Renal cortex interstitium (tissue), 11 donors: ENCODE measurements around the gene DDI2. TPM values are rescaled to one million over a fixed set of nuclear protein-coding genes. Genes with fewer than 3 reads are reported as not detected.
"Not testable (repeated sequence)": the region's sequence is repeated elsewhere in the genome, so short reads cannot be mapped to it uniquely, and the experiment has no call there.

Source experiments
- DNase-seq, 11 donors: peaks; one replicate each; pipeline ENCODE4 v3.0.0-alpha.2; 2013; ENCODE audit warnings: low read depth in 9 of 11, low spot score in 4 of 11; ENCODE audit errors: extremely low read depth in 1 of 11
- polyA plus RNA-seq, 3 donors: library from polyadenylated mRNA; unstranded; fragments of 120-200 nt; gene quantifications; one replicate each; pipeline ENCODE4 v1.2.1, GENCODE V29; 2013; ENCODE audit not compliant: insufficient read length in 3 of 3

The DDI2 gene
- polyA plus RNA-seq, 3 donors: 19.3 to 24.9 (median 22.1) TPM

- peak in 2 of 11 donors; percentile 27 to 38 for DNase-seq
Measured at GRCh38 chr1:15684468-15685291, 67.4 kb downstream of the DDI2 start.

DNA sequence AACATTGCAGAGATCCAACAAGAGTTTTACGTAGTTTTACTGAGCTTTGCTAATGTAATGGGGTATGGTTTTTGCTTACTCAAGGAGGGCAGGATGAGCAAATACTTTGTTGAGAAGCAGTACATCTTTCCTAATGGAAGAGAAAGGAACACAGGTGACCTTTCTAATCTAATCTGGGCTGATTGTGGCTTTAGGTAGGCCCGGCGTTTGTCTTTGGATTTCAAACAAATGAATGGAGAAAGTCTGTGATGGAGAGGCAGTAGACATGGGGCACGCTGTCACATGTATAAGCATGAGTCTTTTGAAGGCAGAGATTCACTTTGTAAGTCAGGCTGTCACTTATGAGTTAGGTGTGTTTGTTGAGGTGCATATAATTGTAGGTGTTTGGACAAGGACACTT, 68.6 kb downstream of the DDI2 start:
- DNase-seq: no peak

DNA sequence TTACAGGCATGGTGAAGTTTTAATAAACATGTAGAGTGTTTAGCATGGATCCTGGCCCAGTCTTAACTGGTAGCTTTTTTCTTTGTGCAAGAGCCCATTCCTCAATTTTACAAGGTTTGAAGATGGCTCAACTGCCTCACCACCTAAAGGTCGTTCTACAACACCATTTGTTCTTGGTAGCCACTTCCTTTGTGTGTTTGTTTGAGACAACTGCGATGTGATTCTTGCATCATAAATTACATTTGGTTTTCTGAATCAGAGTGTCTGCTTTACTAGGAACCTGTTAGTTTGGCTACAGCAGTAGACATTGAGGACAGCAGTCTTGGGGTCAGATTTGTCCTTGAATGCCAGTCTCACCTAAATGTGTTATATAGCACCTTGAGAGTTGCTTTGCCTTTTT, 70.2 kb downstream of the DDI2 start:
- no peak for DNase-seq

DNA sequence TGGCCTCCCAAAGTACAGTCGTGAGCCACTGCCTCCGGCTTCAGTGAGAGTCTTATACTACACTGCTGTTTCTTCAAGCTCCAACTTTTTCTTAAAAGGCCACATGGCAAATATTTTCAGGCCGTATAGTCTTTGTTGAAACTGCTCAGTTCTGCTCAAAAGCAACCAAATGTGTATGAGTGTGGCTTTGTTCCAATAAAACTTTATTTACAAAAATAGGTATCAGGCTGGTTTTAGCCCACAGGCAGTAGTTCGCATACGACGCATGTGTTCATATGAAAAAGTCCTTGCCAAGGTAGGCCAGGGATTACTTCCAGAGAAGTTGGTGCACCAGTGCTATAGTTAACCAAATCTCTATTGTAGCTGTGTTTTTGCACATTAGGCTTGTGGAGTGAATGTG, 73.1 kb downstream of the DDI2 start:
- DNase-seq: no peak

GRCh38 chr1:15691434-15692032, 74.3 kb downstream of the DDI2 start:
- DNase-seq: no peak

GRCh38 chr1:15692121-15692682, 74.9 kb downstream of the DDI2 start:
- DNase-seq: no peak

DNA sequence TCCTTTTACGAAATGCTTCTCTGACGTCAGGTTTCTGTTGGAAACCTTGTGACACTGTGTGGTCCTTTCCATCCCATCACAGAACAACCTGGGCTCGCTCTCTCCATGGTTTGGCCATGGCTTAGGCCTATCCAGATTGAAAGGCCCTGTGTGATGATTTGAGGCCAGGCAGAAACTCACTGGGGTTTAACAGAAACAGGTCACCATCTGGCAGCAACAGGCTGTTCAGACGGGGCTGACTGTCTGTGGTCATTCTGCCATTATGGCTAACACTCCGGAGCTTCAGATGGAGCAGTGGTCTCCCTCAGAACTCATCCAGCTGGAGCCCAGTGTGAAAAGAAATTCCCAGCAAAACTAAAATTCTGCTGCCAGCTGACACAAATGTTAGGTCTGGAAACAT, 76.1 kb downstream of the DDI2 start:
- no peak for DNase-seq

GRCh38 chr1:15696956-15697521, 79.8 kb downstream of the DDI2 start:
- no peak for DNase-seq

- DNase-seq: no peak
Measured at GRCh38 chr1:15698201-15698600, 80.9 kb downstream of the DDI2 start.

DNA sequence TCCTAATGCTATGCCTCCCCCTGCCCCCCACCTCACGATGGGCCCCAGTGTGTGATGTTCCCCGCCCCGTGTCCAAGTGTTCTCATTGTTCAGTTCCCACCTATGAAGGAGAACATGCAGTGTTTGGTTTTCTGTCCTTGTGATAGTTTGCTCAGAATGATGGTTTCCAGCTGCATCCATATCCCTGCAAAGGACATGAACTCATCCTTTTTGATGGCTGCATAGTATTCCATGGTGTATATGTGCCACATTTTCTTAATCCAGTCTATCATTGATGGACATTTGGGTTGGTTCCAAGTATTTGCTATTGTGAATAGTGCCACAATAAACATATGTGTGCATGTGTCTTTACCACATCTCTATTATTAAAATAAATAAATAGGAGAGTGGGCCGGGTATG, 82.1 kb downstream of the DDI2 start:
- DNase-seq: not testable (repeated sequence)

DNA sequence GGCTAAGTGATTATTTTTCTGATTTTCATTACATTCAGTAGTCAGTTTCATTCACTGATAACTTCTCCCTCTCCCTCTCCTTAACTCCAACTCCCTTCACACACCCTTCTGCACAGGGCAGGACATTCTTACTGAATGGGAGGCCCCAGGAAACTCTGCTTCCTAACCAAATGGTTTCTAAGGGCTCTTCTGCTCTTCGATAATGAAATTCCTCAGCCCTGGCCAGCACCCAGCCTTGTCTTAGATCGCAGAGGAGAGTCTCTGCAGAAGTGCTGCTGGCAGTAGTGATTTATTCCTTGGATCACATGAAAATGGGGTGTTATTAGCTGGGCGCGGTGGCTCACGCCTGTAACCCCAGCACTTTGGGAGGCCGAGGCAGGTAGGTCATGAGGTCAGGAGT, 83.2 kb downstream of the DDI2 start:
- DNase-seq: no peak

DNA sequence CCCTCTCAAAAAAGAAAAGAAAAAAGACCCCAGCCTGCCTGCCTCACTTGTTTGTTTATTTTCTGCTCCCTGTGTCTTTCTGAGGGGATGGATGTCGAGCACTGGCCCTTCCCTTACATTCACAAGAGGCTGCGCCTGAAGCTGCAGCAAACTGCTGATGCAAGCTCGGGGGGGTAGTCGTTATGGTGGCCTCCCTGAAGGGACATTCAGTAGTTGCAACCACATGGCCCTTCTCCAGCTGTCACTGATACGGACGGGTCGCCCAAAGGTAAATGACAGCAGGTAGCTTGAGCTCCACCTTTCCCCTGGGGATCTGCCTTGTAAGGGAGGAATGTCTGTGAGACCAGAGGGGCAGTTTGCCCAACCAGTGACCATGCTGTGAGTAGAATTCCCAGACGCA, 84.5 kb downstream of the DDI2 start:
- DNase-seq: no peak

DNA sequence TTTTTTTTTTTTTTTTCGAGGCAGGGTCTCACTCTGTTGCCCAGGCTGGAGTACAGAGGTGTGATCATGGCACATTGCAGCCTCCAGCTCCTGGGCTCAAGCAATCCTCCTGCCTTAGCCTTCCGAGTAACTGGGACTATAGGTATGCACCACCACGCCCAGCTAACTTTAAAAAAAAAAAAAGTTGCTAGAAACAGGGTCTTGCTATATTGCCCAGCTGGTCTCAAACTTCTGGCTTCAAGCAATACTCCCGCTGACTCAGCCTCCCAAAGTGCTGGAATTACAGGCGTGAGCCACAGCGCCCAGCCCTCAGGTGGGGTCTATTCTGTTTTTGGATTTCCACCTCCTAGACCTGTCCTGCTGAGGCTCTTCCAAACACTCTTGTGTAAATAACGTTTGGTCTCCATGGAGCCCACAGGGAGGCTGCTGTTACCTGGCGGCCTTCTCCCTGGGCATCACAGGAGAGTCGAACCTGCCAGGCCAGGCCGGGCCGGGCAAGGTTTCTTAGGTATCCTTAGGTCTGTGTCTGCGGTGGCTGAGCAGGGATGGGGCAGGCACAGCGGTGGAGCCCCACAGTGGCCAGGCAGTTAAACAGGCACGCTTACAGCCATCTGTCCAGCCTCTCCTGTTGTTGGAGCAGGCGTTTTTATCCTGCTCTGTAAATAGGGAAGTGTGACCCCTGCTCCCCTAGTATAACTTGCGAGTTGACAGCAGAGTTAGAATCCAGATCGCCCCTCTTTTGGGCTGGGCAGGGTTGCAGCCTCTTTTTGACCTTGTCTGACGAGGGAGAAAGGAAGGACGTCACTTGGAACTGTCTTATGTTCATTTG, 85.7 kb downstream of the DDI2 start:
- no peak for DNase-seq

DNA sequence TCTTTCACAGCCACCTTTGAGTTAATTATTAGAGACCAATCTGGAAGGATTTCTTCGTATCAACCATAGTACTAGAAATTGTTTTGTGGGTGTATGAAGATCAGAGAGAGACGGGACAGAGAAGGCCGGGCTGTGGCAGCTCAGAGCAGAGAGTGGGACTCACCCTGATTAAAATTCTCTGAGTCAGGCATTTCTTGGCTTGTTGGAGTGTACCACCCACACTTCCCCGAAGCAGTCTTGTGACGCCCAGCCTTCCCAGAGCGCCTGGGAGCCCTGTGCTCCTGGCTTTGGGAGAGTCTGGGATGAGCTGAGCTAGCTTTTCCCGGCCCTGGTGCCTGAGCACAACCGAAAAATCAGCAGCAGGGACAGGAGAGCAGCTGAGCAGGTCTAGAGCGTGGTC, 86.3 kb downstream of the DDI2 start:
- DNase-seq: peak in 2 of 11 donors; percentile 28 to 52

DNA sequence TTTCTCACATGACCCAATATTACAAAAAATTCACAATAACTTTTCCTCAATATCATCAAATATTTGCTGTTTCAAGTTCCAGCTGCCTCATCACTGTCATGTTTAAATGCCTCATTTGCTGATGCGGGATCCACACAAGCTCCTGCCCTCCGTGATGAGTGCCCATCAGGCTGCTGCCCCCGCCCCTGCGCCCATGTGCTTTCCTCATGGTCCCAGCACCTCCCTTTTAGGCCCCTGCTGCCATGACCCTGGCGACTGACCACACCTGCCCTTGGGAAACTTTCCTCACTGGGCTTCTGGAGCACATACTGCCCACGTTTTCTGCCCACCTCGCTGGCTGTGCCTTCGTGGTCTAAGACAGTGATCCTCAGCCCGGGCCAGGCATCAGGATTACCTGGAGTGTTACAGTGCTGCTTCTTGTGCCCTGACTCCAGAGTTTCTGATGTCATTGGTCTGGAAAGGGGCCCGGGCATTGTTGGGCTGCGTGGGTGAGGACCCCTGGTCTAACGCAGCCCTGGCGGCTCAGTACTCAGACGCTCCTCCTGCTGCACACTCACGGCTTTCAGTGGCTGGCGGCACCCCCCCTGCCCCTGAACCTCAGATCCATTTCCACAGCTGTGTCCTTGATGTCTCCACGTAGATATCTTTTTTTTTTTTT, 87.4 kb downstream of the DDI2 start:
- no peak for DNase-seq

DNA sequence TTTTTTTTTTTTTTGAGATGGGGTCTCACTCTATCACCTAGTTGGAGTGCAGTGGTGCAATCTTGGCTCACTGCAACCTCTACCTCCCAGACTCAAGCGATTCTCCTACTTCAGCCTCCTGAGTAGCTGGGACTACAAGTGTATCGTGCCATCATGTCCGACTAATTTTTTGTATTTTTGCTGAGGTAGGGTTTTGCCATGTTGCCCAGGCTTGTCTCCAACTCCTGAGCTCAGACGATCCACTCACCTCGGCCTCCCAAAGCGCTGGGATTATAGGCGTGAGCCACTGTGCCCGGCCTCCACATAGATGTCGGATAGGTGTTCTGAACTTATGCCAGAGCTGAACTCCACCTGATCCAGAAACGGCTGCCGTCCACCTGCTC, 87.9 kb downstream of the DDI2 start:
- no peak for DNase-seq

- DNase-seq: no peak
Measured at GRCh38 chr1:15706751-15707150, 89.5 kb downstream of the DDI2 start.

DNA sequence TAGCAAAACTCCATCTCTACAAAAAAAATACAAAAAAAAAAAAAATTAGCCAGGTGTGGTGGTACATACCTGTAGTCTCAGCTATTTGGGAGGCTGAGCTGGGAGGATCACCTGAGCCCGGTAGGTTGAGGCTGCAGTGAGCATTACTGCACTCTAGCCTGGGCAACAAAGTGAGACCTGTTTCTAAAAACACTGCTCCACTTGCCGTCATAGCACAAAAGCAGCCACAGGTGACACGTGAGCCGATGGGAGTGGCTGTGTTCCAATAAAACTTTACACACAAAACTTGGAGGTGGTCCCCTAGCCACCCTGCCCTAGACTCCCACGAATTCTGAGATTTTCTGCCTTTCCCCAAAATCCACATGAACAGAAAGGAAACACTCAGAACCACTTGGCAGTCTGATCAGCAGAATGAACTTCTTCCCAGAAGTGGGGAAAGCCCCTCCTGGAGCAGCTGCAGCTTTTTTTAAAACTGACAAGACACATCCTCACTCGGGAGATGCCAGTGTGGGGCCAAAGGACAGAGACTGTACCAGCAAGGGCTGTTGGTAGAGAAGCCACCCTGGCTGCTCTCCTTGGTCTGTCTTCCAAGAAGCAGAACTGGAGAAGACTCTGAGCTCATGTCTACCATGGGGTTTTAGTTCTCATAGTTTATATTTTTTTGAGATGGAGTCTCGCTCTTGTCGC, 90.1 kb downstream of the DDI2 start:
- DNase-seq: no peak
